NCI-H2107 treated with DMSO at 0.1 percent for 48 hours (cell line): Measurements from ENCODE around the gene RFX2.
A peak's percentile ranks its signal among the peaks of the same experiment; 100 is the strongest.
"Not testable (repeated sequence)": the region's sequence is repeated elsewhere in the genome, so short reads cannot be mapped to it uniquely, and the experiment has no call there.

Experiments used
- DNase-seq: peaks from one replicate; lab custom pipeline; 2025; ENCODE audit not compliant: unreplicated experiment; lab: John Stamatoyannopoulos, UW

RFX2 gene

DNA sequence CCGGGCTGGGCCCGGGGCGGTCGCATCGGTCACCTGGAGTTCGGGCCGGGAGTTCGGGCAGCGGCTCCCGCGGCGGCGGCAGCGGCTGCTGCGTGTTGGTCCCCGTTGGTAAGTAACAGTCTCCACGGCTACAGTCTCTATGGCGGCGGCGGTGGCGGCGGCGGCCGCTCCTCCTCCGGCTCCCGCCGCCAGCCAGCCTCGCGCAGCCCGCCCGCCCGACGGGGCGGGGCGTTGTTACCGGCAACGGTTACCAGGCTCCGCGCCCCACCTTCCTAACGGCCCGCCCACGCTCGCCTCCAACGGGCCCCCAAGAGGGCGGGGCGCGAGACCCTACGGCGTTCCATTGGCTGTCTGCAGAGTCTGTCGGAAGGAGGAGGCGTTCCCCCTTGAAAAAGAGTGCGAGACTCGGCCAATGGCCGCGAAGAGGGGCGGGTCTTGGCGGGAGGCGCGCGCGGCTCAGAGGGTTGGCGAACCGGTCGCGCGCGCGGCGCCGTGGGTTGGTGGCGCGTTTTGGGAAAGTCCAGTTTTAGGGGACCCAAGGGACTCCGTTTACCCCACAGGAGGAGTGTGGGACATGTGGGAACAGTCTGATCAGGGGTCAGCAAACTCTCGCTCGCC, at the start of gene RFX2:
TSS of gene RFX2 (minus strand) at position 141 of the 618 bp plus-strand sequence. CDS start 63,004 bp downstream, outside the sequence.
- peak; percentile 92 for DNase-seq

DNA sequence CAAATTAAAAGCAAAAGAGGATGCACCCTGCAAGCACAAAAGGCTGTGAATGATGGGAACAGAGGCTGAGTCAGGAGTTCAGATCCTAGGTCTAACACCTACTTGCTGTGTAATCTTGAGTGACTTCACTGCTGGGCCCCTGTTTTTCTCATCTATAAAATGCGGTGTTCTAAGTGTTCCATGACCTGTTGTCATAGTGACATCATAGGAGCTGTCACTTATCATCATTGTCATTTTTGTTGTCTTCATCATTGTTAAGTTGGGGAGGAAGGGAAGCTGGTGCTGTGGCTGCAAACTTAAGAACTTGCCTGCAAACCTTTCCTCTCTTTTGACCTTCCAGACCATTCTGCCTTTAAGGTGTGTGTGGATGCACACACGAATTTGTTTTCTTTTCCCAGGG, 45.7 kb upstream of the RFX2 start:
- DNase-seq, result no peak

DNA sequence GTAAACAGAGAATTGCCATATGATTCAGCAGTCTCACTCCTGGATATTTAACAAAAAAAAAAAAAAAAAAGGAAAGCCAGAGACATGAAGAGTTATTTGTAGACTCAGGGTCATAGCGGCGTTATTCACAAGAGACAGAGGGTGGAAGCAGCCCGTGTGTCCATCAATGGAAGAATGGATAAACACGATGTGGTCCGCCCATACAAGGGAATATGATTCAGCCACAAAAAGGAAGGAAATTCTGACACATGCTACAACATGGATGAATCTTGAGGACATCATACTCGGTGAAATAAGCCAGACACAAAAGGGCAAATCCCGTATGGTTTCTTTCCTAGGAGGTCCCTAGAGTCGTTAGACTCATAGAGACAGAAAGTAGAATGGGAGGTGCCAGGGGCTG, 40.0 kb upstream of the RFX2 start:
- no peak for DNase-seq

DNA sequence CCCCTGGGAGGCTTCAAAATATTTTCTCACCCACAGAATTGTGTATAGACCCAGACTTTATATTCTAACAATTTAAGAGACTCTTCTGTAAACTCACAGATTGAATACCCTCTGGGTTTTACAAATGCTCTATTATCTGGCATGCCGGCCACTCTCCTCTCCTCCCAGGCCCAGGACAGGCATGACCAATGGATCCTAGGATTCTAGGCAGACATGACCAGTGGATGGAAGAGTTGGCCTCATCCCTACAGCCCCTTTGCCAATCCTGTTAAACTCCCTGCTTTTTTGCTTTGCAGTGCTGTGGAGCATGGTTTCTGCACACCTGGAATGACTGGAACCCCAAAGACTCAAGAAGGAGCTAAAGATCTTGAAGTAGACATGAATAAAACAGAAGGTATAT, 30.9 kb upstream of the RFX2 start:
- no peak for DNase-seq

DNA sequence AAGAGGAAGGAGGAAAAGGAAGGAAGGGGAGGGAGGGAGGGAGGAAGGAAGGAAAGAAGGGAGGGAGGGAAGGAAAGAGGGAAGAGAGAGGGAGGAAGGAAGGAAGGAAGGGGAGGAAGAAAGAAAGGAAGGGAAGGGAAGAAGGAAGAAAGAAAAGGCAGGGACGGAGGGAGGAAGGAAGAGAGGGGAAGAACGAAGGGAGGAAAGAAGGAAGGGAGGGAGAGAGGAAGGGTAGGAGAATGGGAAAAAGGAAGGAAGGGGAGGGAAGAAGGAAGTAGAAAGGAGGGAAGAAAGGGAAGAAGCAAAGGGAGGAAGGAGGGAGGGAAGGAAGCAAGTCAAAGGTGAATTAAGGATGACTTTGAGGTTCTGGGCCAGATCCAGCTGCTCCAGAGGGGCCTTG, 28.2 kb upstream of the RFX2 start:
- no peak for DNase-seq

DNA sequence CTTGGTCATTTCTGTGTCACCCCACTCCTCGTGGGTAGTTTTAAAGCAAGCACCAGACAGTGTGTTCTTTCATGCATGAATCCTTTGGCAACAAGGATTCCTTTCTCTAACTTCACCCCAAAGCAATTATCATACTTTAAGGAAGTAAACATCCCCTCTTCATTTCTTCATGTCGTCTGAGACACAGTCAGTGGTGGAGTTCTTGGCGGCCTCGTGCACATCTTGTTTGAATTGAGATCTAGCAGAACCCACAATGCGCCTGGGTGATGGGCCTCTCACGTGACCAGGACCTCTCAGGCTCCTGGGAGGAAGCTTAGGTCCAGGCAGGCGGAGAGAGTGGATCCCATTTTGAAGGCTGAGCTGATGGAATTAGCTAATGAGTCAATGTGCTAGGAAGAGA, 27.8 kb upstream of the RFX2 start:
- no peak for DNase-seq

DNA sequence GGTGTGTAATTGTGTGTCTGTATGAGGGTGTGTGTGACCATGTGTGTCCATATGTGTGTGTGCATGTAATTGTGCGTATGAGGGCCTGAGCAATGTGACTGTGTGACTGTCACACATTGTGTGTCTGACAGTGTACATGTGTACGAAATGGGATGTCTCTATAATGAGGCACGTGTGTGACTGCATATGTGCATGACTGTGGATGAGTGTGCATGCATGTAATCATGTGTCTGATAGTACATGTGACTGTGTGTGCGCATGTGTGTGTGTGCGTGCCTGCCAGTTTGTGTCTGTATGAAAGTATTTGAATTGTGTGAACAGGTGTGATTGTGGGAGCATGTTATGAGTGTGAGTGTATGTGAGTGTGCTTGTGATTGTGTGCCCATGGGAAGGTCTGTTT, 22.9 kb upstream of the RFX2 start:
- DNase-seq, result no peak

DNA sequence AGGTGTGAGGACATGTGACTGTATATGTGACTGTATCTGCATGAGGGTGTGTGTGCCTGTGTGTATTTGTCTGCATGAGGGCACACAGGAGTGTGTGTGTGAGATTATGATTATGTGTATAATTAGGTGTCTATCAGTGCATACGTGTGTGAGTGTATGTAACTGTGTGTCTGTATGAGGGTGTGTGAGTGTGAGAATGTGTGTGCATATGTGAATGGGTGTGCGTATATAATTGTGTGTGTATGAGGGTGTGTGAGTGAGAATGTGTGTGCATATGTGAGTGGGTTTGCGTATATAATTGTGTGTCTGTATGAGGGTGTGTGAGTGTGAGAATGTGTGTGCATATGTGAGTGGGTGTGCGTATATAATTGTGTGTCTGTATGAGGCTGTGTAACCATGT, 22.2 kb upstream of the RFX2 start:
- no peak for DNase-seq

DNA sequence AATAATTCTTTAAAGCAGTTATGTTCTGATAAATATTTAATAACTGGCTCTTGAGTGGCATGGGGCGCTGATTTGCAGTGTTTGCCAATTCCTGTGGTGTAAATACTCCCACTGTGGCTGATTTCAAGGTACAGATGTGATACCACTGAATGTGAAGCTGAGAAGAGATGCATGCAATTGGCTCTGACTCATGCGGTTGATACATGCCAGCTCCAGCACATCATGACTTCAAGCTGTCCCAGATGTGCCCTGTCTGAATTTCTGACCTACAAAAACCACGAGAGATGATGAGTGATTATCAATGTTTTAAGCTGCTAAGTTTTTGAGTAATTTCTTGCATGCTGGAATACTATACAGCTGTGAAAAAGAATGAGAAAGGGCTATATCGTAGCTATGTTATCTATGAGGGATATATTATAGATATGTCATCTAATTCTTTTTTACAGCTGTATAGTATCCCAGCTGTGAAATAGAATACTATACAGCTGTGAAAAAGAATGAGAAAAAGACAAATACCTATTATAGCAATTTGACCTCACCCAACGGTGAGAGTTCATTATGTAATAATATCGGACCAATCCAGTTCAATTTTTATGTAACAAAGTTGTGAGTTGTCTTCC, 17.5 kb upstream of the RFX2 start:
- no peak for DNase-seq

DNA sequence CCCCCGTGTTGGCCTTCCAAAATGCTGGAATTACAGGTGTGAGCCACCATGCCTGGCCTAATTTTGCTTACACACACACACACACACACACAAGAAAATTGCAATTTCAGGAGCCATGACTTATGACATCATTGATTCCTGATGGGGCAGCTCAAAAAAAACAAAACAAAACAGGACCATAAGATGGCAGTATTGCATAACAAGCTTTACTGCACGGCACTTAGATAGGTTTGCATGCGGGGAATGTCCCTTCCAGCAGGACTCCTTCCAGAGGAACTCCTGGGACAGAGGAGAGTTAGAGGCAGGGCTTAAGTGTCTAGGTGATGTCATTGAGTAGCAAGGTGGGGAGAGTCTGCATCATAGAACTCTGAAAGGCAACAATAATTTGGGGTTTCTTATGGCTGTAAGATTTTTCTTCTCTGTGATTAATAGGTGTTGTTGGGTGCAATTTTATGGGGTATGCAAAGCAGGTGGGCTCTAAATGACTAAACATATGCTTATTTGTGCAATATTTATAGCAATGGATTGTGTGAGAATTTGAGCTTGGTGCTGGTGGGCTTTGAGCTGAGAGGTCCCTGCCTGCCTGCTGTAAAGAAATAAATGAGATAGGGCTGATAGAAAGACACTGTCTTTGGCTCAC, 16.2 kb upstream of the RFX2 start:
- DNase-seq, result peak; percentile 69

DNA sequence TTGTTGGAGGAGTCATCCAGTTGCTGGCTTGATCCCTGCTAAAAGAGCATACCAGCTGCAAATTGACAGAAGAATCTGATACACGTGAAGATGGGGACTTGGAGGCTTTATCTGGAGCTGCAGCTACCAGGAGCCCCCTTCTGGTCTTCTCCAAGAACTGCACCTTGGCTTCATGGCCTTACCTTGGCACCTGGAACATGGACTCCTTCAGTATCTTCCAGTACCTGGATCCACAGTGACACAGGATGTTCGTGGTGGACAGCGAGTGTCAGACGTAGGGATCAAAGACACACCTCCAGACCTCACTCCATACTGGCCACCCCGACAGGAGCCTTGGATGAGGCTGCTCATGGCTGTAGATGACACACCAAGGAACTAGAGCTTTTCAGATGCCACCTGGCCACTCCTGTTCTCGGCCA, 15.3 kb upstream of the RFX2 start:
- DNase-seq, result peak; percentile 70

DNA sequence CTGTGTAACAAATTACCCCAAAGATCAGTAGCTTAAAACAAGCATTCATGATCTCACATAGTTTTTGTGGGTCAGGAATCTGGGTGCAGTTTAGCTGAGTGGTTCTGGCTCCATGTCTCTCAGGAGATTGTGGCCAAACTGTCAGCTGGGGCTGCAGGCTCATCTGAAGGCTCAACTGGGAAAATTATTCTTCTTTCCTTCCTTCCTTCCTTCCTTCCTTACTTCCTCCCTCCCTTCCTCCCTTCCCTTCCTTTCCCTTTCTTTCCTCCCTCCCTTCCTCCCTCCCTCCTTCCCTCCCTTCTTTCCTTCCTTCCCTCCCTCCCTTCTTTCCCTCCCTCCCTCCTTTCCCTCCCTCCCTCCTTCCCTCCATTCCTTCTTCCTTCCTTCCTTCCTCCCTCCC, 8.7 kb upstream of the RFX2 start:
- DNase-seq, result no peak

DNA sequence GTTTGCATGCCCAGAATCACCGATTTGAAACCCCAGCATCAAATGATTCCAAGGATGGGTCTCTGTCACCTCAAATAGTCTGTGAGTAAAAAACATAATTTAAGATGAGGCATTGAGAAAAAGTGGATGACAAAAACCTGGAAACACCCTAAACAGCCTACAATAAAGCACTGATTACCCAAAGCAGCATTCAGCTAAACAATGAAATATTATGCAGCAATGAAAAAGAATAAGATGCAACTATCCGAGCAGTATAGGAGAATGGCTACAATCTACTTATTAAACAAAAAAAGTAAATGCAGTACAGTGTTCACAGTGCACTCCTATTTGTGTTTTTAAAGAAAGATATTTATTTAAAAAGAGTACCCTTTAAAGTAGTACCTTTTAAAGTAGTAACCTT, 7.7 kb upstream of the RFX2 start:
- DNase-seq, result no peak

DNA sequence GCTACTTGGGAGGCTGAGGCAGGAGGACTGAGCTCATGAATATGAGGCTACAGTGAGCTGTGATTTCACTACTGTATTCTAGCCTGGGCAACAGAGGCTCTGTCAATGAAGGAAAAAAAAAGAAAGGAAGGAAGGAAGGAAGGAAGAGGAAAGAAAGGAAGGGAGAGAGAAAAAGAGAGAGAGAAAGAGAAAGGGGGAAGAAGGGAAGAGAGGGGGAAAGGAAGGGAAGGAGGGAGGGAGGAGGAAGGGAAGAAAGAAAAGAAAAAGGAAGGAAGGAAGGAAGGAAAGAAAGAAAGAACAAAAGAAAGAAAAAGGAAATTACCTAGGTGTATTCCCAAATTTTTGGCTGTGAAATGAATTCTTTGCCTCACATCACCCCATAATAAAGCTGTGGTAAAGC, 7.2 kb upstream of the RFX2 start:
- no peak for DNase-seq

DNA sequence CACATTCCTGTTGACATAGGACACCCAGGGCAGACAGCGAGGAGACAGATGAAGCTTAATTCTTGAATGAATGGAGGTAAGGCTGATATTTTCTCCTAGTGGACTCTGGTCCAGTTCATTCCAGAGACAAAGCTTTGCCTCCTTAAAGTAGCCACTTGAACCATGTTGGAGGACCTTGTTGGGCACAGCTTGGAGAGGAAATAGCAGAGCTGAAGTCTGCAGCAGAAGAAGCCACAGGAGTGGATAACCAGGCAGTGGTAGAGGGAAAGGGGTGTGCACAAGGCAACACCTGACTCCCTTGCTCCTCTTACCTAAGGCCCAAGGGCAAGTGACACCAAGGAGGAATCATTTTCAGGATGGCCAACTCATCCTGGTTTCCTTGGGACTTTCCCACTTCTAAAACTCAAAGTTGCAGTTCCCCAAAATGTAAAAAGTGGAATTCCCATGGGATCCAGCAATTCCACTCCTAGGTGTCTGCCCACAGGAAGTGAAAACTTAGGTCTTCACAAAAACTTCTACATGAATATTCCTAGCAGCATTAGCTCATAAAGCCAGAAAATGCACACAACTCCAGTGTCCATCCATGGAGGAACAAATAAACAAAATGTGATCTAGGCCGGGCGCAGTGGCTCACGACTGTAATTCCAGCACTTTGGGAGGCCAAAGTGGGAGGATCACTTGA, 6.6 kb upstream of the RFX2 start:
- DNase-seq, result no peak

DNA sequence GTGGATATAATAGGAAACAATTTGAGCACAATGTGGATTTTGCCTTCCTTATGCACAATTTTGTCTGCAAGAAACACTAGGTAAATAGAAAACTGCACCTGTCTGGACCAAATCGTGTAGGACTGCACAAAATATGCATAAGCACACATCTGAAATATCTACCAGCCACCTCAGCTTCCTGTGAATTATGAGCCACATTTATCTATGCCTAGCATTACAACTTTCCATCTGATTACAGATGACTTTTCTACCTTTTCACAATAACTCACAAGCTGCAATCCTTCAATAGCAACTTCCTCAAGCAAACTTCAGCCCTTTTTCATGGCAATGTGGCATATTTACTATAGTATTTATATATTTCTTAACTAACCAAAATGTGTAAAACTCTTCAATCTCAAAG, 5.7 kb upstream of the RFX2 start:
- DNase-seq, result no peak

DNA sequence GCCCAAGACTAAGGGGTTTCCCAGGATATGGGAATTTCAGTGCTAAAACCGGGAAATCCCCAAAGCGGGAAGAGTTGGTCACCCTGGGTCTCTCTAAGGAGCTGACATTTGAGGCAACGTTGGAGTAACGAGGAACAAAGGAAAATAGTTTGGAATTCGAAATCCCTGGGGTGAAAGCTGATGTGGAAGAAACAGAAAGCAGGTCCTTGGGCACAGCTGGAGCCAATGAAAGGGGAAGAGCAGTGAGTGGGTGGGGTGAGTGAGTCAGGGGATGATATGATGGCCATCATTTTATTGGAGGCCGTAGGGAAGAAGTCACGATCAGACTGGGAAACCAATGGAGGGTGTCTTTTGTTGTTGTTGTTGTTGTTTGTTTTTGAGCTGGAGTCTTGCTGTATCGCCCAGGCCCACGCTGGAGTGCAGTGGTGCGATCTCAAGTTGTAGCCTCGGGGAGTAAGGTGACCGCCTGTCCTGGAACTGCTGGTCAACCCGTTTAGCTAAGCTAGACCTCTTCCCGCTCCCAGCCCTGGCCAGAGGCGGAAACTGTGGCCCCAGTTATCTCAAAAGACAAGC, 3.4 kb upstream of the RFX2 start:
- no peak for DNase-seq

DNA sequence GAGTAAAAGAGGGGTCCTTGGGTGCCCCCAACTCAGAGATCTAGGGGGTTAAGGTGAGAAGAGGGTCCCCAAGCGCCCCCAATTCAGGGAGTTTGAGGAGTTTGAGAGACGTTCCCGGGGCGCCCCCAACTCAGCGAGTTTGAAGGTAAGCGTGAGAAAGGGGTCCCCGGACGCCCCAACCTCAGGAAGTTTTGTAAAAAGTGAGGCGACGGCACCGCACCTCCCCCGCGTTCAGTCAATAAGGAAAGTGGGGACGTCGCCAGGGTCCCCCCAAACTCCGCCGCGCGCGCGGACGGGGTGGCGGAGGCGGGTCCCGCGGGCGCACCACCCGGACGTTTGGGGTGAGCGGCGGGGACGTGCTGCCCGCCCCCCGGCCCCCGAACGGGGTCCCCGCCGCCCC, 353 bp downstream of the RFX2 start:
- DNase-seq, result no peak

DNA sequence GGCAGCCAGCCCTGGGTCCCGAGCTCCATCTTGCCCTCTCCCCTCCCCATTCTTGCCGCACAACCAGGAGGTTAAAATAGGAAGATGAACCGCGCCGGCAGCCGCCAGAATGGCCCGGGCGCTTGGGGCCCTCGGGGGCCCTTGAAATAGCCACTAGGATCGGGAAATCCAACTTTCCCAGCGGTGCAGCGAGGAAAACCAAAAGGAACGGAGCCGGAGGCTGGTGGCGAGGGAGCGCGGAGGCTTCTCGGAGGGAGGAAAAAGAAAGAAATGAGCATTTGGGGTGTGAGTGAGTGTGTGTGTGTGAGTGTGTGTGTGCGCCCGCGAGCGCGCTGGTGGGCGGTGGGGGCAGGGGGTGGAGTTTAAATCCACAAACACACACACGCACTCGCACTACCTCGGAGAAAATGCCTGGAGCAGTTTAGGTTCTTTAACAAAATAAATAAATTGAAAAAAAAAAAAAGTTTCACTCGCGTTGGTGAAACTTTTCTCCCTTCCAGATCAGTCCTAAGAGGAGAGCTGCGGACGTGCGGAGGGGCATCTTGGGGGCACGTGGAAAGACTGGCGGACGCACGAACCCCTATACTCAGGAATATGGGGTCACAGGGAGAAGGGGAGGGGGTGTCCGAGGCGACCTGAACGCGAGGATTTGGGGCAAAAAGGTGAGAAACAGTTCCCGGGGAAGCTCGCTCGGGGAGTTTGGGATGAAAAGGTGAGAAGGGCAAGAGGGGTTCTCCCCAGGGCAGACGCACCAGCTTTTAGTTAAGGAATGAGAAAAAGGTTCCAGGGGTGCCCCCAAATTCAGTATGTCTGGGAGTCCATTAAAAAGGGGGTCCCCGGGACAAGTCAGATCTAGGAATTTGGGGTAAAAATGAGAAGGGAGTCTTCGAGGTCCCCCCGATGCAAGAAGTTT, 1.3 kb downstream of the RFX2 start:
- no peak for DNase-seq

DNA sequence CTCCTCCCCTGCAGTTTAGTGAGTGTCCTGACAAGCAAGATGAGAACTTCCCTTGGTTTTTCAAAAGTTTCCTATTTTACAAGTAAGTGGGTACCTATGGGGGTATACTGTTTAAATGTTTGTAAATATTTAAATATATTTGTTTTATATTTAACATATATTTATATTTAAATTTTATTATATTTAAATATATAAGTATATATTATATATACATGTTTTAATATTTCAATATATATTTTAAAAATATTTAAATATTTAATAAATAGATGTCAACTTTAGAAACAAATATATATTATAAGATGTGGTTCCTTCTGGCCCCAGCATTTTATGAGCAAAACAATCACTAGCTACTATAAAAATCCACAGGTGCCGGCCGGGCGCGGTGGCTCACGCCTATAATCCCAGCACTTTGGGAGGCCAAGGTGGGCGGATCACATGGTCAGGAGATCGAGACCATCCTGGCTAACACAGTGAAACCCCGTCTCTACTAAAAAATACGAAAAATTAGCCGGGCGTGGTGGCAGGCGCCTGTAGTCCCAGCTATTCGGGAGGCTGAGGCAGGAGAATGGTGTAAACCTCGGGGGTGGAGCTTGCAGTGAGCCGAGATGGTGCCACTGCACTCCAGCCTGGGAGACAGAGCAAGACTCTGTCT, 3.5 kb downstream of the RFX2 start:
- DNase-seq, result not testable (repeated sequence)
